VCaP (cell line): ENCODE data around the gene DUSP6.

Source experiments
- H3K27ac ChIP-seq: fragments of 450-650 bp; 2 replicates; pipeline ENCODE4 v1.5.1; 2017
- TF ChIP-seq, protein P1 (sequence below): fragments of 450-650 bp; conservative IDR thresholded peaks from 2 replicates; pipeline ENCODE4 v1.5.1; 2017; ENCODE audit warnings: mild to moderate bottlenecking, moderate library complexity

DUSP6 gene

DNA sequence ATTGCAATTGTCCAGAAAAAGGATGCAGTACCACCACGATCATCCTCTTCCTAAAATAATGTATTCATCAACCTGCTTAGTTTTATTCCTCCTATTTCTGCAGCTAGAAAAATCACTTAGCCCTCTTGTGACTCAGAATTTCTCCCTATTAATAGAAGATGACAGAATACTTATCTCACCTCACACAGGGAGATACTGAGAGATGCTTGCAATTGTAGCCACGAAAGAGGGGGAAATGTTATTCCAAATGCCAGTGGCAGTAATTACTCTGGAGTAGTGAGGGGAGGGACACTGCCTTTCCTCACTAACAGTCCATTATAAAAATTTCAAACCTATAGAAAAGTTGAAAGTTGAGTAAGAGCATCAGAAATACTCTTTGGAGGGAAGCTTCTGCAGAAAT is 11.8 kb upstream of the DUSP6 start:
- H3K27ac ChIP-seq = no peak overlapping the region

GRCh38 chr12:89363582-89363981 is 11.3 kb upstream of the DUSP6 start:
- no peak overlapping the region for H3K27ac ChIP-seq
- TF ChIP-seq, protein P1, sequence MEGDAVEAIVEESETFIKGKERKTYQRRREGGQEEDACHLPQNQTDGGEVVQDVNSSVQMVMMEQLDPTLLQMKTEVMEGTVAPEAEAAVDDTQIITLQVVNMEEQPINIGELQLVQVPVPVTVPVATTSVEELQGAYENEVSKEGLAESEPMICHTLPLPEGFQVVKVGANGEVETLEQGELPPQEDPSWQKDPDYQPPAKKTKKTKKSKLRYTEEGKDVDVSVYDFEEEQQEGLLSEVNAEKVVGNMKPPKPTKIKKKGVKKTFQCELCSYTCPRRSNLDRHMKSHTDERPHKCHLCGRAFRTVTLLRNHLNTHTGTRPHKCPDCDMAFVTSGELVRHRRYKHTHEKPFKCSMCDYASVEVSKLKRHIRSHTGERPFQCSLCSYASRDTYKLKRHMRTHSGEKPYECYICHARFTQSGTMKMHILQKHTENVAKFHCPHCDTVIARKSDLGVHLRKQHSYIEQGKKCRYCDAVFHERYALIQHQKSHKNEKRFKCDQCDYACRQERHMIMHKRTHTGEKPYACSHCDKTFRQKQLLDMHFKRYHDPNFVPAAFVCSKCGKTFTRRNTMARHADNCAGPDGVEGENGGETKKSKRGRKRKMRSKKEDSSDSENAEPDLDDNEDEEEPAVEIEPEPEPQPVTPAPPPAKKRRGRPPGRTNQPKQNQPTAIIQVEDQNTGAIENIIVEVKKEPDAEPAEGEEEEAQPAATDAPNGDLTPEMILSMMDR = no peak

More for the DNA sequence above, 11.8 kb upstream of the DUSP6 start:
- TF ChIP-seq, protein P1 = no peak

DNA sequence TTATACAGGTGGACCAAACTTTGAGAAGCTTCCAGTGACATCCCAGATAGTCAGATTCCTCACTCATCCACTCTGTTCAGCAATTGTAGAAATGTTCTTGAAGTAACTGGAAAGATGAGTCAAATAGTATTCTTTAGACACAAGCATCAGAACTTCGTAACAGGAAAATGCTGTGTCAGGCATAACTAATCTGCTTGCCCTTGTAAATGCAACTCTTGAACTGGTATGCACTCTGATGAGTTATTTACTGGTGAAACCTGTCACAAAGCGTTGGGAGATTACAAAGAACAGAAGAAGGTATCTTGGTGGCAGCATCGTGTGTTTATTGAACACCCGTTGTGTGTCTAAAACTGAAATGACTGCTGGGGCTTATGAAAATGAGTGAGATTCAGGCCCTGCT is 10.8 kb upstream of the DUSP6 start:
- H3K27ac ChIP-seq = no peak overlapping the region
- TF ChIP-seq, protein P1 = no peak

- TF ChIP-seq, protein P1 = no peak
- no peak overlapping the region for H3K27ac ChIP-seq
These were observed 7.3 kb upstream of the DUSP6 start for GRCh38 chr12:89359615-89360014.

GRCh38 chr12:89358805-89359204 is 6.5 kb upstream of the DUSP6 start:
- TF ChIP-seq, protein P1 = no peak
- H3K27ac ChIP-seq = no peak overlapping the region

DNA sequence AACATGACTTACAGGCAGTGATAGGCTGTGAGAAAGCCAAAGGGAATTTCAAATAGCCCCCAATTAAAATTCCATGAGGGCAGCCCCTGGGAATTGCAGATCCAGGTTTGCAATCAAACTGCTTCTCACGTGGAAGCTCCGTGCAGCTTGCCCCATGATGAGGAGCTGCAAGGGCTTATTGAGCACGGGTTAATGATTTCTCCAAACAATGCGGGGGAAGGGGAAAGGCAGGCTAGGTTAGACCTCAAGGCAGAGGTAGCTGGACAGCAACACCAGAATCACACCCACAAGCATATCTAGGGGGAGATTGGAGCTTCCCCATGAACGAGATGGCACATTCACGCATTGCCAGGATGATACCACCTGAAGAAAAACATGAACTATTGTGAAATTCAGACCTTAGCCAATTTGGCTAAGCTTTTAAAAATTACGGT is 5.0 kb upstream of the DUSP6 start:
- TF ChIP-seq, protein P1 = no peak

GRCh38 chr12:89356069-89356665 is 3.9 kb upstream of the DUSP6 start:
- TF ChIP-seq, protein P1 = no peak
- no peak overlapping the region for H3K27ac ChIP-seq

More for the DNA sequence above, 5.0 kb upstream of the DUSP6 start:
- H3K27ac ChIP-seq = no peak overlapping the region
